Endometrial microvascular endothelial cells (primary cell): ENCODE results near the gene MAP2. TPM values are rescaled to one million over a fixed set of nuclear protein-coding genes. Genes with fewer than 3 reads are reported as not detected.

Experiments
- in situ Hi-C: cut with HindIII; loops from 2 replicates; pipeline ENCODE4 v1.10.0; 2017; ENCODE audit warnings: low sequenced_read_pairs, low pct_unique_long_range_greater_than_20kb; ENCODE audit errors: inconsistent ontology term
- total RNA-seq: library from RNA; depleted of rRNA; stranded (reverse); fragments of >200 nt; gene quantifications from one replicate; pipeline ENCODE4 v1.2.3, GENCODE V29; 2015; ENCODE audit errors: inconsistent ontology term

MAP2 gene
- total RNA-seq, 1 donor from 2014 or later = 29.3 TPM

DNA sequence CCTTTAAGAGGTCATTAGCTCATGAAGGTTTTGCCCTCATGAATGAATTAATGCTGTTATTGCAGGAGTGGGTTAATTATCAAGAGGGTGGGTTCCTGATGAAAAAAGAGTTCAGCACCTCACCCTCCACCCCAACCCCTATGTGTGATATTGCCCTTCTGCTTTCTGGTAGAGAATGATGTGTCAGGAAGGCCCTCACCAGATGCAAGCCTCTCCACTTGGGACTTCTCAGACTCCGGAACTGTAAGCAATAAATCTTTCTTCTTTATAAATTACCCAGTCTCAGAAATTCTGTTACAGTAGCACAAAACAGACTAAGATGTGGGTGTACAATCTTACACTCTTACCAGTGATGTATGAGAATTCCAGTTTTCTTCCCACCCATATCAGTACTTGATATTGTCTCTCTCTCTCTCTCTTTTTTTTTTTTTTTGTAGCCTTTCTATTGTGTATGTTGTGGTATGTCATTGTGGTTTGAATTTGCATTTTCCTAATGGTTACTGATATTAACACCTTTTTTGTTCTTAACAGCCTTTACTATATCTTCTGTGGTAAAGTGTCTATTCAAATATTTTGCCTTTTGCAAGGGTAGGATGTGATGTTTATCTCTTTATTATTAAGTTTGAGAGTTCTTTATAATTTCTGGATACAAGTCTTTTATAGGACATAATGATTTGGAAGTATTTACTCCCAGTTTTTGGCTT lies 10.4 kb upstream of the MAP2 start:
- in situ Hi-C loops = no loop called here

DNA sequence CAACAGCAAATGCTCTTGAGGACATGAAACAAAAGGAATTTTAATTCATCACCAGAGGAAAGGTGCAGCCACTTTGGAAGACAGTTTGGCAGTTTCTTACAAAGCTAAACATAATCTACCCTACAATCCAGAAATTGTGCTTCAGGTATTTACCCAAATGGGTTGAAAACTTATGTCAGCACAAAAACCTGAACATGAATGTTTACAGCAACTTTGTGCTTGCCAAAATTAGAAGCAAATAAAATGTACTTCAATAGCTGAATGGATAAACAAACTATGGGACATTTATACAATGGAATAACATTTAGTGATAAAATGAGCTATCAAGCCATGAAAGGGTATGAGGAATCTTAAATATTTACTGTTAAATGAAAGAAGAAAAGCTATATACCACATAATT lies 6.9 kb upstream of the MAP2 start:
- in situ Hi-C loops = no loop called here

DNA sequence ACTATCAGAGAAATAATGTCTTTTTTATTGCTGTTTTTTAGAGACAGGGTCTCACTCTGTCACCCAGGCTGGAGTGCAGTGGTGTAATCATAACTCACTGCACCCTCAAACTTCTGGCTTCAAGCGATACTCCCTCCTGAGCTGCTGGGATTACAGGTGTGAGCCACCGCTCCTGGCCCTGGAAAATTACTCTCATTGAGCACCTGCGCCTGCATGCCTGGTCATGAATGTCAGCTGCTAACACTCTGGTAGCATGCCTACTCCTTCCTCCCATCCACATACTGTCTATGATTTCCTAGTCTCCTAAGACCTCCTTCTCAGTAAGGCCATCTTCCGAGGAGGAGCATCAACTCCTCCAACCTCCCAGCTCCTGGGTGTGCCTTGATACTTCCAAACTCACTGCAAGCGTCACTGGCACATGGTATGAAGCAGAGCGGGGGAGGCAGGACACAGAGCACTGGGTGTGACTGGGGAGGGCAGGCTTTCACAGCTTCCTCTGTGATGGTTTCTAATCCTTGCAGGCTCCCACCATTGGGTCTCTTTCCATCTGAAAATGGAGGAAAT lies 1.6 kb upstream of the MAP2 start:
- in situ Hi-C loops = no loop called here

DNA sequence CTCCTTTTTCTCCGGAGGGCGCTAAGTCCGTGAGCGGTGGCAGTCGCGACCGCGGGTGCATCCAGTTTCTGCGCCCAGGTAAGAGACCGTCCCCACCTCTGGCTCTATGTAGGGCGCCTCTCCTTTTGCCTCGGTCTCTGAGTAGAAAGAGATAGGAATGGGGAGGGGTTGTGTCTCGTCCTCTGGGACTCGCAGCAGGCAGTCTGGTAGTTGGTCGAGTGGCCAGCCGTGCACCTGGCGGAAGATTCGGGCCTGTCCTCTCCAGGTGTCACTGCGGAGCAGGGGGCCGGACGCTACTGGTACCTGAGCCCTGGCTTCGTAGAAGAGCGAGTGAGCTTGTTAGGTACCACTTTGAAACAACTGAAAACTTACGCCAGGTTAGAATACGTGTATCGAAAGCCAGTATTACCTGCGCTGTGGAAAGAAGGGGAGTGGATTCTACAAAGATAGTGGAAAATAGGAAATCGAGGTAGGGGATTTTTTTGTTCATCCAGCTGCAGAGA lies 403 bp downstream of the MAP2 start:
- in situ Hi-C loops = no loop called here

DNA sequence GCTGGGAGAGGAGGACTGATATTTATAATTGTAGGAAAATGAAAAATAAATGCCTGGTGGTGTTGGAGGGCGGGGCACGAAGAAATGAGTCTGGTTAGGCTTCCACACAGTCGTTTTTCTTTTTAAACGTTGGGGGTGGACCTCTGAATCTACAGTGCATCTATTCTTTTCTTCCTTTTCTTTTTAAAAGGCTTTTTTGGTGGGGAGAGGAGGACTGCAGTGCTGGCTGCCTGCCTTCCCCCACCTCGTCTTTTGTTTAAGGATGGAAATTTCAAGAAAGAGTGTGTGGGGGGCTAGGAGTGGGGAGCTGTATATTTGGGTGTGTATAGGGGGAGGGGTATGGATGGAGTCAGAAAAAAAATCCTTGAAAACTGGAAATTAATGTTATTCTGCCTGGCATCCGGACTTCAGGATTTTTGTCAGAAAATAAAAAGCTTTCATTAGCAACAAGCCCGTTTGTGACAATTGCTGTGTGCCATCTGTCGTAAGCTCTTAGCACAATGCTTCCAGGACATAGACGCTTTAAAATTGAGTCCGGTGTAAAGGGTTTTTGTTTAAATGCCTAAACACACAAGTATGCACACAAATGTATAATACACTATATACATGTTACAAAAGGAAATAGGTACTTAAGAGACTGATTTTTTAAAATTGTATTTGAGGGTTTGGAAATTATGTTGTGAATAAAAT lies 1.1 kb downstream of the MAP2 start:
- in situ Hi-C loops = no loop called here

DNA sequence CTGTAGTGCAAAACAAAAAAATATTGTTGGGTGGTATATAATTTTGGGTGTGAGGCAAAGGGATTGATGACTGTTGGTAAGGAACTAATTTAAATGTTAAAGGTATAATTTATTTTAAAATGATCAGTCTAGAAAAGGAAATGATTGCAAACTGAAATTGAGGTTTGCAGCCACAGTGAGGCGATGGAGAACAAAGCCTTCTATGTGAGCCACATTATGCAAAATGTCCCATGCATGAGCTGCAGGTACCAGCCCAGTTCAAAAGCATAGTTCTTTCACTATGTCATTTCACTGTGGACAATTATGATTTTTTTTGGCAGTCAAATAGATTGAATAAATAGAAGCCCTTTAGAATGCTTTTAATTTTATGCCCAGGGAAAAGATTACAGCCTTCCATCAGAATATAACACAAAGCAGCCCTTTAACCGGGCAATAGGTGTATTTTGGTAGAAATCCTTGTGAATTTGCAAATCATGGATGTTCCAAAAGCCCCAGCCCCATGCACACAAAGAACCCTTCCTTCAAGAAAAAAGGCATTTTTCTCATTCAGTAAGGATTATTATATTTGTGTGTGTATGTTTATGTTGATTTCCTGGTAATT lies 1.7 kb downstream of the MAP2 start:
- in situ Hi-C loops = no loop called here

DNA sequence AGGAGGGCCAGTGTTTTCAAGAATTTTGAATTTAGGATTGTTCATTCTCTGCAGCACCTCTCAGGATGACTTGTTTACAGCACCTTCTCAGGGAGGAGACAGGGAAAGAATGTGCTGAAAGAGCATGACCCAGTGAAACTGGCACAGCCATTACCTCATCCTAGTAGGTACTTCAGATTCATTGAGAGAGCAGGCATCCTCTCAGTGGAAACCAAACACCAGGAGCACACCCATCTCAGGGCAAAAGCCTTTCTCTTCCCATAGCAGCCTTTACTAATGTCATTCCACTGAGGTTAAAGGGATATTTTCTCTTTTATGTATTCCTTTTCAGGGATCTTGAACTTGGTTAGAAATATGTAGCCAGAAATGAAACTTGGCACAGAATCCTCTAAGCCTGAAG lies 2.6 kb downstream of the MAP2 start:
- in situ Hi-C loops = no loop called here

DNA sequence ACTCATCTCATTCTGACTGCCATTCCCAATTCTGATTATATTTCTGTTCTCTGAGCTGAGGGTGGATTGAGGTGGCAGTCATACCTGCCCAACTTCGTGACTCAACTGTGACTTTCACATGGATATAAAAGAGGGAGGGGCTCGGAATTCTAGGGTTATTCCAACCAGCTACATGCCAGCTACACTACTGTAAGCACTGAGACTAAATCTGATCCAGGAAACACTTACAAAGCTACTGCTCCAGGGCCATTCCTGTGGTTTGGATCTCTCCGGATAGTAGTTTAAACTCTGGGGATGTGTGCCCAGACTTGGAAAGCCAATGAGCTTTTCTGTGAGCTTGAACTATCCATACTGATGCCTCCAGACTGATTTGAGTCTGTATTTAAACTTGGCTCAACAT lies 7.9 kb downstream of the MAP2 start:
- in situ Hi-C loops = no loop called here

DNA sequence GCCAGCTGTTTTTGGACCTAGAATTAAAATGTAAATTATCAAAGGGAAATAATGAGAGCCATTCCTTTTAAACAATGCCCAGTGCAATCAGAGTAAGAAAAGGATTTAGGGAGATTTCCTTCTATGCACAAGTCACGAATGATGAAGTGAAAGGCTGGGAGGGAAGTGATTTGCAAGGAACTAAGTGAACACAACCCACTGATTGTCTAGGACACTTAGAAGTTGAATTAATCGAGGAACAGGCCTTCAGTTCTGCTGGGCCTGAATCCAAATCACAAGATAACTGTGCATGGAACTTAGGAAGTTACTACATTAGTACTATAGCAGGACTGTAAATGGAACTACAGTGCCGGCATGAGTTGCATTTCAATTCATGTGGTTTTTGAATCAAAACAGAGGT lies 17.7 kb downstream of the MAP2 start:
- in situ Hi-C loops = no loop called here

DNA sequence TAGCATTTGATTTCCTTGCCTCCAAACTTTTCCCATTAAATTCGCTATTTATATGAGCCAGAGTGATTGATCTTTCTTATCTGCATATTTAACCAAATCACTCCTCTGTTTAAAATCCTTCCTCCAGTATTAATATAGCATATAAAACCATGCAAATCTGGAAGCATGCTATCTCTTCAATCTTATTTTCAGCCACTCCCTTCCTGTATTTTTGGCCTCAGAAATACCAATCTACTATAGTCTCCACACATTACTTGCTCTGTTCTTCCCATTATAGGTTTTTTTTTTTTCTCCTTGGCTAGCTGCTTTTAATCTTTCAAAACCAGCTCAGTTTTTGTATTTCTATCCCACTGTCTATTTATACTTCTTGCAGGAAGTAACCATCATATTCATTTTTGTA lies 19.1 kb downstream of the MAP2 start:
- in situ Hi-C loops = no loop called here

DNA sequence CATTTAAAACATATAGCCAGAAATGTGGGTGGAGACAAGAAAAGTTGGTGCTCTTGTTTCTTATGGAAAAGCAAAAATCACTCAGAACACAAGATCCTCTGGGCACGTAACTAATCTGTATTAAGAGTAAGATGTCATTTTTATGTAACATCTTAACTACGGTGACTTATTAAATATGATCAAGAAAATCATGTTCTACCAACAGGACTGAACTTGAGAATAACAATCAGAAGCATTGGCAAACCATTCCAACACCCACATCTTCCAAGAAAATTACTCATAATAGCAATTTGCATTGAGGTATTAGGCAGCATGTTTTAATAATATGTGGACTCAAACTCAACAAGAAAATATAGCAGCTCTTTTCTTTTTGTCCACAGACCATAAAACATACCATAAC lies 21.6 kb downstream of the MAP2 start:
- in situ Hi-C loops = no loop called here

DNA sequence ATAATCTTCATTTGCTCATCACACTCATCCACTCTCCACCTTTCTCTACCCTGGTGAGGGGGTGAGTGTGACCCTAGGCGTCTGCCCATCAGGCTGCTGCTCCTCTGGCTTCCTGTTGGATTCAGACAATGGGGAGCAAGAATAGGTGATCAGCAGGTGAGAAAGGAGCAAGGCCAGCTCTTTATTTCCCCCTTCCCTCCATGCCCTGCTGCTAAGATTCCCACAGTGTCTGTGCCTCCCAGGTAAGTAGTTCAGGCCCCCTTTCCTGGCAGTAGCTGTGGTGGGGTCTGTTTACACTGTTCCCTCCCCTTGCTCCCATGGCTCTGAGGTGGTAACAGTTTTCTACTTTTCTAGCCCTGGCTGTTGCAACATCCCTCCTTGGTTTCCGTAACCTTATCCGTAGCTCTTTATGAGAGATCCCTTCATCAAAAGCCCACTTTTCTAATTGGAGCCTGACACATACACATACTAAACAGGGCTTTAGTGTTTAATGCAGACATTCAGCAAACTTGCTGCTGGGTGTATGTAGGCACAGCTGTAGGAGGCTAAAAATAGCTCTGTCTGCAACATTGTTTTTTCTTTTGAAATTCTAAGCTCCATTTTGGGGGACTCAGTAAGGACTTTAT lies 27.5 kb downstream of the MAP2 start:
- in situ Hi-C loops = no loop called here

DNA sequence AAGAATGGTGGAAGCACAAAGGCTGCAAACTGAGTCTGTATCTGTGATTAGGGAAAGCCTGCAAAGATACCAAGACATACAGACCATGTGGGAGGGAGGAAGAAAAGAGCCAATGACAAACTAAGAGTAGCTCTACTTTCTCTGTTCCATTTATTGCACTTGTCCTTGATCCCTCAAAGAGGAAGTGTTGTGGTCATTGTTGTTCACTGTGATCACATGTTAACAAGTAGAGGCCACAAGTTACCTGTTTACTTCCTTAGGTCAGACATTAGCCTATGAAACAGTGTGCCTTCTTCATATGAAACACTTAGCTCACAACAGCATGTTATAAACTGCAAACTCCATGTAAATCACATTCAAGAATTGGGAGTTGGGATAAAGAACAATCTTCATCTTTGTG lies 32.6 kb downstream of the MAP2 start:
- in situ Hi-C loops = no loop called here

DNA sequence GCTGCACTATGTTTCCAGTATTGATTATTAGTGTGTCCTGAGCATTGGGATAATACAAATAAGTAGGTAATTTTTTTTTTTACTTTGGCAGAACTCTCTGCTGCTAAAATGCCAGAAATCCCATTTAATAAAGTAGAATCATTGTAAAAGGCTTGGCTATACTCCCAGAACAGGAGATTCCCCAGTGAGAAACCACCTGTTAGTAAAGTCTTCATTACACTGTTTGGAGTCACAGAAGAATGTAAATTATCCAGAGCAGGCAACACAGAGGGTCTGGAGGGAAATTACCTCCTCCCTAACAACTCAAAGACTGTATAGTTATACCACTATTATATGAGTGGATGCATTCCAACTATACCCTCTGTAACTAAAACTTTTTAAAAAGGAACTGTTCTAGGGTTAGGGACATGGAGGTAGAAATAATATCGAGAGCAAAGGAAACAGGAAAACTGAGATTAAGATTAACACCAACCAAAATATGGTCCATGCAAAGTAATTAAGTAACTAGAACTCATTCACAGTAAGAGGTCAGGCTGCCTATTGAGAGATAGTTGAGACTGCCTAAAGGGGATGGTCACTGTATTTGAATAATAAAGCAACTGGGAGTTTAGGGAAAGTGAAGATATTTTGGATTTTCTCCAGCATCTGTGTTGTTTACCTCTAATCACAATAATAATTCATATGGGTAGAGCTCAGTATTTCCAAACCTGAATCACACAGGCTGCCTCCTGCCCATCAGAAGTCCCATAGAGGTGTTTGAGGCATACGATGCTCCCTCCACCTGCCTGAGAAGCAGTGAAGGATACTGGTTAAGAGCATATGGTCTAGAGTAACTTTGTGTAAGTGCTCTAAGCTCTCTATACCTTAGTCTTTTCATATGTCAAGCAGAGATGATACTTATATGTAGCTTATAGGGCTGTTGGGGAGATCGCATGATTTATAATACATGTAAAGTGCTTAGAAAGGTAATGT lies 34.4 kb downstream of the MAP2 start:
- in situ Hi-C loops = no loop called here

DNA sequence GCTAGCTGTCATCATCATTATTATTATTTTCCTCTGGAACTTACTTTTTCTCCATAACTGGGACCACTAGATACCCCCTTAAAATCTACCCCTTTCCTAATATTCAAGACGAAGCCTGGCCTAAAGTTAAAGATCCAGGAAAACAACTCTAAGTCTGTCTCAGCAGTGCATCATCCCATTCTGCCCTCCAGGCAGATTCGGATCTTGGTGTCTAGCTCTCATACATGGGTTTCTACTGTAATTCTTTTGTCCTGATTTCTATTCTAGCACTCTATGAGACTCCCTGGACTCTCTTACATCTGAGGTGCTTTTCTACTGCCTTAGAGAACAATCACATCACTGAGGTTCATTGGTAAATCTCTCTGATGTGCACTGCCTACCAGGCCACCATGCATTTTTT lies 35.5 kb downstream of the MAP2 start:
- in situ Hi-C loops = no loop called here

DNA sequence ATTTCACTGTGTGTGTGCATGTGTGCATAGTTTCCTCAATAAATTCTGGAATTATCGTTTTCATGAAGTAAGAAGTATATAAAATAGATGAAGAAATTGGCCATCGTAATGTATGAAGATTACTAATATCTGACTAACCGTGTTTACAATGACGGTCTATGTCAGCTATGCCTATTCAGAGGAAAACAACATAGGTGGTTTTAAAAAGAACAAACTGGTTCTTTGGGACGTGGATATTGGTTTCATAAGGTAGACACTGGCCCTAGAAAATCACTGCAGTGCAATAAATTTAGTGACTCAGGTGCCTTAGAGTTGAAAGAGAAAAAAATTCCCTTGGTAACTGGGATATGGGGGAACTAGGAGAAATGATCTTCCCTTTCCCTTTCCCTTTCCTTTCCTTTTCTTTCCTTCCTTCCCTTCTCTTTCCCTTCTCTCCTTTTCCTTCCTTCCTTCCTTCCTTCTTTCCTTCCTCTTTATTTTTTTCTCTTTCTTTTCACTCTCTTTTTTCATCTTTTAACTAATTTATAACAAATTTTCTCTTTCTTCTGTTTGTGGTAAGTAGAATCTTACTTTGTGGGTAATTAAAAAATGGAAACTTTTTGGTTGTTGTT lies 36.4 kb downstream of the MAP2 start:
- in situ Hi-C loops = no loop called here

DNA sequence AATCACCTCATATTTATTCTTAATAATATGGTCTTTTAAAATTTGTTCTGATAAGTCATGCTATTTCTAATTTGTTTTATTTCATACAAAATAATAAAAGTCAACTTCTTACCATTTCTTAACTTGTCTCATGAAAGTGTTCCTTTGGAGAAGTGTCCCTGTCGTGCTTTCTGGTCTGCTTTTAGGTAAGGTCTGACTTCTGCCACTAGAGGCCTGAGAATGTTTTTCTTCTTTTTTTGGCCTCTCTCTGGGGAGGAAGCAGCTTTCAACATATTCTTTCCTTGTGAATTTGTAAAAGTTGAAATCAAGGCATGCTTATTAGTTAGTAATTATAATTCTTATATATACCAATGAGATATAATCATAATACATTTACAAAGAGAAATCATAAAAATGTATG lies 39.4 kb downstream of the MAP2 start:
- in situ Hi-C loops = no loop called here

DNA sequence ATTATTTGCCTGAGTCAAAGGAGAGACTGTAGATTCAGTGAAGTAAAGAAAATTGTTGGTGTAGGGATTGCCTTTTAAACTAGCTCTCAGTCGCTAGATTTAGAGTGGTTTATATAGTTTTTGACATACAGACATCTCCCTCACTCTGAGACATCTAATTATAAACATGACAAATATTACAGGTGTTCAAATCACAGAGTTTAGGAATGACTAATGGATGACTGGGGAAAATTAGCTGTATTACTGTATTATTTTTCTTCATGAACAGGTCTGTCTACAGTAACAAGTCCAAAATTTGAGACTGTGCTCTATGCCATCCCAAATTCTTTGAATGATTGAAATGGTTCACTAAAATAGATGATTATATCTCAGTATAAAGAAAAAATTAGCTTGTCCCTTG lies 40.0 kb downstream of the MAP2 start:
- in situ Hi-C loops = no loop called here
